Lung (tissue), 12 donors: ENCODE measurements around the gene ATG4B. TPM values are rescaled to one million over a fixed set of nuclear protein-coding genes. Genes with fewer than 3 reads are reported as not detected.

ENCODE experiments used
- ATAC-seq: fragments of 200-7000 bp; cut with Tn5 transposase; one replicate; pipeline ENCODE4 v1.9.1; 2020; ENCODE audit warnings: moderate number of reproducible peaks; ENCODE audit not compliant: insufficient read depth, low FRiP score
- DNase-seq, 3 donors: peaks; one replicate each; pipeline ENCODE4 v3.0.0-alpha.2; 2013 to 2017
- H3K27ac ChIP-seq, 2 donors: one replicate each; pipeline ENCODE4 v1.5.1; 2013; ENCODE audit warnings: mild to moderate bottlenecking in 2 of 2, moderate library complexity in 2 of 2, control low read depth in 1 of 2, inconsistent platforms in 1 of 2, low read depth in 1 of 2, low read length in 1 of 2
- H3K27me3 ChIP-seq, 3 donors: one replicate each; pipeline ENCODE4 v1.5.1; 2013; ENCODE audit warnings: low read length in 2 of 3; ENCODE audit not compliant: control insufficient read depth in 3 of 3, insufficient read depth in 3 of 3
- H3K36me3 ChIP-seq, 4 donors: one replicate each; pipeline ENCODE4 v1.5.1; 2013; ENCODE audit warnings: low read length in 4 of 4, mild to moderate bottlenecking in 1 of 4, moderate library complexity in 1 of 4; ENCODE audit not compliant: control insufficient read depth in 4 of 4, insufficient read depth in 4 of 4
- H3K4me1 ChIP-seq, 5 donors: one replicate each; pipeline ENCODE4 v1.5.1; 2013; ENCODE audit warnings: low read length in 5 of 5, mild to moderate bottlenecking in 2 of 5, moderate library complexity in 1 of 5; ENCODE audit not compliant: control insufficient read depth in 5 of 5, insufficient read depth in 5 of 5
- H3K4me3 ChIP-seq: one replicate; pipeline ENCODE4 v1.5.1; 2013; ENCODE audit warnings: mild to moderate bottlenecking, control low read depth, moderate library complexity
- H3K9ac ChIP-seq, 2 donors: one replicate each; pipeline ENCODE4 v1.5.1; 2013; ENCODE audit warnings: low read length in 2 of 2, control low read depth in 1 of 2; ENCODE audit not compliant: insufficient read depth in 1 of 2
- H3K9me3 ChIP-seq, 4 donors: one replicate each; pipeline ENCODE4 v1.5.1; 2013; ENCODE audit warnings: low read length in 3 of 4, mild to moderate bottlenecking in 1 of 4, moderate library complexity in 1 of 4; ENCODE audit not compliant: control insufficient read depth in 4 of 4, insufficient read depth in 3 of 4
- CTCF ChIP-seq: IDR thresholded peaks from 2 replicates; pipeline ENCODE4 v1.5.1; 2012; ENCODE audit warnings: mild to moderate bottlenecking; ENCODE audit errors: control extremely low read depth, extremely low read depth
- WGBS, 2 donors: extraction: QIAGEN DNeasy Blood & Tissue Kit; methylation state at CpG; one replicate each; pipeline ENCODE4 v1.1.7; 2013; 5-methylcytosine and 5-hydroxymethylcytosine counted together
- polyA plus RNA-seq, 2 donors: library from polyadenylated mRNA; stranded (reverse); fragments of 200-250 nt; gene quantifications; one replicate each; pipeline ENCODE4 v1.2.1, GENCODE V29; 2013
- total RNA-seq, 2 donors: library from RNA; depleted of rRNA in 1 of 2; stranded (reverse); fragments of >200 nt in 1 of 2; gene quantifications; one replicate each; pipeline ENCODE4 v1.2.1, GENCODE V29; 2014 to 2021
- donor health status: control.
- donor health status: control.
- donor health status: Bipolar disorder and iron deficiency.
- donor health status: healthy.
- donor health status: DM: yes; HTN: yes; CAD: no.

The ATG4B gene
- total and polyA plus RNA-seq, 4 donors, result 45.1 to 74.9 (median 62.0) TPM

- Histone ChIP-seq H3K27ac (no peak overlapping the region), H3K36me3 (peaks cover 14 to 46% (median 26%) of the 10 kb centered on the region in 4 donors), H3K4me1 (peaks cover 0 to 2% (median 0%) of the 10 kb centered on the region in 5 donors), H3K27me3 (no peaks in the 10 kb centered on the region), H3K4me3 (no peak overlapping the region), H3K9me3 (no peaks in the 10 kb centered on the region), H3K9ac (no peak overlapping the region)
- DNase-seq (no peak), ATAC-seq (no peak)
- TF ChIP-seq CTCF, result no peak
- WGBS, 2 donors, result 97 to 99% methylated on average over 13 of the region's 13 CpGs
These were observed 15.8 kb downstream of the ATG4B start for GRCh38 chr2:241653210-241653750.

GRCh38 chr2:241654551-241654950 lies 17.1 kb downstream of the ATG4B start:
- TF ChIP-seq CTCF, result no peak
- DNase-seq, result no peak
- H3K36me3 ChIP-seq, result peaks cover 14 to 56% (median 31%) of the 10 kb centered on the region in 4 donors

GRCh38 chr2:241655516-241656189 lies 18.2 kb downstream of the ATG4B start:
- no peak overlapping the region for H3K27ac ChIP-seq
- no peak for TF ChIP-seq CTCF
- no peaks in the 10 kb centered on the region for H3K4me1 ChIP-seq
- no peak overlapping the region for H3K9ac ChIP-seq
- no peaks in the 10 kb centered on the region for H3K27me3 ChIP-seq
- peaks cover 14 to 60% (median 35%) of the 10 kb centered on the region in 4 donors for H3K36me3 ChIP-seq
- WGBS, 2 donors, result 95% methylated on average over 17 of the region's 17 CpGs
- DNase-seq (no peak), ATAC-seq (no peak)
- H3K4me3 ChIP-seq, result no peak overlapping the region
- no peaks in the 10 kb centered on the region for H3K9me3 ChIP-seq

More at GRCh38 chr2:241654551-241654950, 17.1 kb downstream of the ATG4B start:
- Histone ChIP-seq H3K9me3 (no peaks in the 10 kb centered on the region), H3K4me3 (no peak overlapping the region), H3K9ac (no peak overlapping the region), H3K27ac (no peak overlapping the region), H3K4me1 (no peaks in the 10 kb centered on the region), H3K27me3 (no peaks in the 10 kb centered on the region)
- WGBS, 2 donors, result 90 to 95% methylated on average over 12 of the region's 12 CpGs
- no peak for ATAC-seq
